ENCODE results near the gene TAF4.

The TAF4 gene

GRCh38 chr20:62001178-62001715 lies 64.4 kb downstream of the TAF4 start (continued):
- TF ChIP-seq PATZ1 (tag by site-specific recombination; IDR thresholded peaks at IDR 0.05) (no peak), MEIS1 (CRISPR knock-in tag; IDR thresholded peaks at IDR 0.05; ENCODE audit: borderline replicate concordance) (no peak), ZNF239 (tag by site-specific recombination; IDR thresholded peaks at IDR 0.05) (no peak)

GRCh38 chr20:61998343-61999121 lies 67.1 kb downstream of the TAF4 start:
- CTCF ChIA-PET = no interaction called here
- H3K36me3 ChIP-seq (ENCODE audit: control insufficient read depth in 2 of 2, insufficient read depth in 1 of 2, low read length in 2 of 2) = peaks cover 25 to 94% of the 10 kb centered on the region in 2 experiments
- no peaks in the 10 kb centered on the region for H3K4me1 ChIP-seq (ENCODE audit: control insufficient read depth, insufficient read depth, low read length)
- POLR2A ChIA-PET = no interaction called here
- H3K9me3 ChIP-seq (ENCODE audit: control insufficient read depth, insufficient read depth, low read depth, low read length) = no peaks in the 10 kb centered on the region
- TF ChIP-seq ZNF148 (tag by site-specific recombination; IDR thresholded peaks at IDR 0.05; ENCODE audit: borderline replicate concordance) = no peak
- TF ChIP-seq TCF7L2 (IDR thresholded peaks at IDR 0.05; ENCODE audit: borderline replicate concordance, low read depth, low read length) = no peak
- TF ChIP-seq ZFHX2 (tag by site-specific recombination; conservative IDR thresholded peaks at IDR 0.05) = peak; percentile 20; the same call in 1 of the 2 replicates
- peak; percentile 63 for TF ChIP-seq EGR2 (tag by site-specific recombination; IDR thresholded peaks at IDR 0.05; ENCODE audit: low read depth)
- no peak overlapping the region for H3K4me3 ChIP-seq (ENCODE audit: low read depth, low read length)
- H3K27ac ChIP-seq (ENCODE audit: extremely low read depth, low read depth, low read length) = no peak overlapping the region

GRCh38 chr20:61997891-61998290 lies 67.8 kb downstream of the TAF4 start:
- Histone ChIP-seq H3K9me3 (ENCODE audit: control insufficient read depth, insufficient read depth, low read depth, low read length) (no peaks in the 10 kb centered on the region), H3K4me3 (ENCODE audit: low read depth, low read length) (no peak overlapping the region), H3K4me1 (ENCODE audit: control insufficient read depth, insufficient read depth, low read length) (no peaks in the 10 kb centered on the region), H3K36me3 (ENCODE audit: control insufficient read depth in 2 of 2, insufficient read depth in 1 of 2, low read length in 2 of 2) (peaks cover 25 to 94% of the 10 kb centered on the region in 2 experiments), H3K27ac (ENCODE audit: extremely low read depth, low read depth, low read length) (no peak overlapping the region)
- ChIA-PET CTCF (no interaction called here), POLR2A (no interaction called here)
- TF ChIP-seq ZNF658 (tag by site-specific recombination; IDR thresholded peaks at IDR 0.05) = no peak
- no peak for TF ChIP-seq ZNF362 (tag by site-specific recombination; IDR thresholded peaks at IDR 0.05)
- no peak for TF ChIP-seq ZNF223 (tag by site-specific recombination; IDR thresholded peaks at IDR 0.05)
- no peak for TF ChIP-seq ZNF777 (tag by site-specific recombination; IDR thresholded peaks at IDR 0.05; ENCODE audit: borderline replicate concordance)
- TF ChIP-seq ZNF174 (tag by site-specific recombination; IDR thresholded peaks at IDR 0.05) = no peak
- TF ChIP-seq ZNF23 (tag by site-specific recombination; IDR thresholded peaks at IDR 0.05; ENCODE audit: borderline replicate concordance) = no peak
- TF ChIP-seq ZSCAN18 (tag by site-specific recombination; IDR thresholded peaks at IDR 0.05) = no peak
- no peak for TF ChIP-seq ZNF26 (tag by site-specific recombination; IDR thresholded peaks at IDR 0.05)
- TF ChIP-seq PRDM10 (tag by site-specific recombination; IDR thresholded peaks at IDR 0.05) = no peak
- TF ChIP-seq GFI1B (tag by site-specific recombination; IDR thresholded peaks at IDR 0.05) = no peak

Data from HEK293 (cell line).